ENCODE results near the gene VCPKMT. TPM values are rescaled to one million over a fixed set of nuclear protein-coding genes. Genes with fewer than 3 reads are reported as not detected.

VCPKMT gene
- total and polyA plus RNA-seq, 9 of the 15 experiments (the other 6 are each of a cell fraction or from before 2014, with no cell fraction given): 2.7 to 7.8 (median 6.3) TPM

DNA sequence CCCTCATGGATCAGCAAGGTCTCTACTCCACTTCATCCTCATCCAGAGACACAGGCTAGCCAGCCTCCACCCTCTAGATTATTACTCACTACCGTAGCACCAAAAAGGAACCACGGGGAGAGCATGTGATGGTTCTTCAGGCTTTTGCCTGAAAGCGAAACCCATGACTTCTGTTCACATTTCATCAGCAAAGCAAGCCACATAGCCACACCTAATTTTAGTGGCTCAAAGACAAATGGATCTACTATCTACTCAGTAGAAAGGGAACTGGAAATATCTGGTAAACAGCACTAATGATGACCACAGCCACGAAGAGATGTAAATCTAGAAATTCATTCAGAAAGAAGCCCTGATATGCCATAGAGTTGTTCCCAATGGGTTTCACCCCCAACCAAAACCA, 51.4 kb downstream of the VCPKMT start (continued):
- TF ChIP-seq, protein P1, sequence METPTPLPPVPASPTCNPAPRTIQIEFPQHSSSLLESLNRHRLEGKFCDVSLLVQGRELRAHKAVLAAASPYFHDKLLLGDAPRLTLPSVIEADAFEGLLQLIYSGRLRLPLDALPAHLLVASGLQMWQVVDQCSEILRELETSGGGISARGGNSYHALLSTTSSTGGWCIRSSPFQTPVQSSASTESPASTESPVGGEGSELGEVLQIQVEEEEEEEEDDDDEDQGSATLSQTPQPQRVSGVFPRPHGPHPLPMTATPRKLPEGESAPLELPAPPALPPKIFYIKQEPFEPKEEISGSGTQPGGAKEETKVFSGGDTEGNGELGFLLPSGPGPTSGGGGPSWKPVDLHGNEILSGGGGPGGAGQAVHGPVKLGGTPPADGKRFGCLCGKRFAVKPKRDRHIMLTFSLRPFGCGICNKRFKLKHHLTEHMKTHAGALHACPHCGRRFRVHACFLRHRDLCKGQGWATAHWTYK (CRISPR knock-in tag; IDR thresholded peaks at IDR 0.05): peak; percentile 99
- TF ChIP-seq DMBX1 (CRISPR knock-in tag; IDR thresholded peaks at IDR 0.05; ENCODE audit: borderline replicate concordance): no peak
- 0 out of 2 replicates have a peak, but pooled peaks have one; percentile 28 for TF ChIP-seq FOSL1 (tag; conservative IDR thresholded peaks at IDR 0.05)
- TF ChIP-seq, protein P2, sequence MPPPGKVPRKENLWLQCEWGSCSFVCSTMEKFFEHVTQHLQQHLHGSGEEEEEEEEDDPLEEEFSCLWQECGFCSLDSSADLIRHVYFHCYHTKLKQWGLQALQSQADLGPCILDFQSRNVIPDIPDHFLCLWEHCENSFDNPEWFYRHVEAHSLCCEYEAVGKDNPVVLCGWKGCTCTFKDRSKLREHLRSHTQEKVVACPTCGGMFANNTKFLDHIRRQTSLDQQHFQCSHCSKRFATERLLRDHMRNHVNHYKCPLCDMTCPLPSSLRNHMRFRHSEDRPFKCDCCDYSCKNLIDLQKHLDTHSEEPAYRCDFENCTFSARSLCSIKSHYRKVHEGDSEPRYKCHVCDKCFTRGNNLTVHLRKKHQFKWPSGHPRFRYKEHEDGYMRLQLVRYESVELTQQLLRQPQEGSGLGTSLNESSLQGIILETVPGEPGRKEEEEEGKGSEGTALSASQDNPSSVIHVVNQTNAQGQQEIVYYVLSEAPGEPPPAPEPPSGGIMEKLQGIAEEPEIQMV (tag; conservative IDR thresholded peaks at IDR 0.05; ENCODE audit: low read depth): peak; percentile 53; the same call in 1 of the 2 replicates
- TF ChIP-seq MED1 (CRISPR knock-in tag; IDR thresholded peaks at IDR 0.05; ENCODE audit: borderline replicate concordance): no peak
- TF ChIP-seq, protein P3, sequence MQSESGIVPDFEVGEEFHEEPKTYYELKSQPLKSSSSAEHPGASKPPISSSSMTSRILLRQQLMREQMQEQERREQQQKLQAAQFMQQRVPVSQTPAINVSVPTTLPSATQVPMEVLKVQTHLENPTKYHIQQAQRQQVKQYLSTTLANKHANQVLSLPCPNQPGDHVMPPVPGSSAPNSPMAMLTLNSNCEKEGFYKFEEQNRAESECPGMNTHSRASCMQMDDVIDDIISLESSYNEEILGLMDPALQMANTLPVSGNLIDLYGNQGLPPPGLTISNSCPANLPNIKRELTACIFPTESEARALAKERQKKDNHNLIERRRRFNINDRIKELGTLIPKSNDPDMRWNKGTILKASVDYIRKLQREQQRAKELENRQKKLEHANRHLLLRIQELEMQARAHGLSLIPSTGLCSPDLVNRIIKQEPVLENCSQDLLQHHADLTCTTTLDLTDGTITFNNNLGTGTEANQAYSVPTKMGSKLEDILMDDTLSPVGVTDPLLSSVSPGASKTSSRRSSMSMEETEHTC (IDR thresholded peaks at IDR 0.05): 0 out of 2 replicates have a peak, but pooled peaks have one; percentile 41
- TF ChIP-seq, protein P4, sequence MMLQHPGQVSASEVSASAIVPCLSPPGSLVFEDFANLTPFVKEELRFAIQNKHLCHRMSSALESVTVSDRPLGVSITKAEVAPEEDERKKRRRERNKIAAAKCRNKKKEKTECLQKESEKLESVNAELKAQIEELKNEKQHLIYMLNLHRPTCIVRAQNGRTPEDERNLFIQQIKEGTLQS (IDR thresholded peaks at IDR 0.05): peak; percentile 17; the same call in 1 of the 2 replicates
- TF ChIP-seq, protein P4 (CRISPR knock-in tag; conservative IDR thresholded peaks at IDR 0.05): no peak
- peak; percentile 85 for TF ChIP-seq L3MBTL2 (IDR thresholded peaks at IDR 0.05)
- TF ChIP-seq ZNF764 (CRISPR knock-in tag; IDR thresholded peaks at IDR 0.05; ENCODE audit: low read depth): no peak
- TF ChIP-seq JUND (IDR thresholded peaks at IDR 0.05; ENCODE audit: borderline replicate concordance, low read depth, low read length): peak; percentile 17; the same call in 1 of the 2 replicates
- TF ChIP-seq JUND (tag; IDR thresholded peaks at IDR 0.05; ENCODE audit: borderline replicate concordance, low read depth, low read length): no peak; the same call in 2 of the 3 replicates
- TF ChIP-seq NR2C2 (CRISPR knock-in tag; IDR thresholded peaks at IDR 0.05): no peak
- TF ChIP-seq NR2C2 (tag; IDR thresholded peaks at IDR 0.05): peak; percentile 28; the same call in 1 of the 2 replicates

All from K562 (cell line).